ENCODE results near the gene GALNT16. TPM values are rescaled to one million over a fixed set of nuclear protein-coding genes. Genes with fewer than 3 reads are reported as not detected.
"Not testable (repeated sequence)": the region's sequence is repeated elsewhere in the genome, so short reads cannot be mapped to it uniquely, and the experiment has no call there.

GALNT16 gene
- total and polyA plus RNA-seq, 2 donors (not counting 3 experiments of a cell fraction or from before 2014, with no cell fraction given): 0.39 to 0.49 TPM

DNA sequence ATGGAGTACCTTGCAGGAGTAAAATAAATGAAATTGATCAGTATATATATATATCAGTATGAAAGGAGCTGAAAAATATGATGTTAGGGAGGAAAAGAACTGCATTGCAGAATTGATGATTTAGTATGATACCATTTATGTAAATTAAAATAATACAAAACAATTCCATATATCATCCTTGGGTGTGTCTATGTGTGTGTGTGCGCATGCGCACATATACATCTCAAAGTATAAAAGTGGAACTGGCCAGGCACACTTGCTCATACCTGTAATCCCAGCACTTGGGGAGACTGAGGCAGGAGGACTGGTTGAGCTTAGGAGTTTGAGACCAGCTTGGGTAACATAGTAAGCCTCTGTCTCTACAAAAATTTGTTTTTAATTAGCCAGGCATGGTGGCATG is 15.4 kb downstream of the GALNT16 start:
- no peak overlapping the region for H3K9ac ChIP-seq (replicated peaks; ENCODE audit: extremely low read depth, insufficient read depth, low read length)
- BruUV-seq (replicated peaks): no TSS peak
- DNase-seq (ENCODE audit: low read depth, low spot score): no peak
- no peaks in the 10 kb centered on the region for H3K9me3 ChIP-seq (replicated peaks; ENCODE audit: control insufficient read depth, insufficient read depth, low read length)
- POLR2A ChIA-PET: no interaction called here
- no peak overlapping the region for H3K4me3 ChIP-seq (replicated peaks in 1 of 3; ENCODE audit: insufficient read depth in 1 of 3, low read depth in 1 of 3, low read length in 3 of 3)
- H3K27ac ChIP-seq (ENCODE audit: insufficient read depth, low read depth, low read length): no peak overlapping the region
- no peak overlapping the region for H3K4me2 ChIP-seq (ENCODE audit: insufficient read depth, low read length)
- H3K4me1 ChIP-seq (ENCODE audit: control insufficient read depth, extremely low read depth, insufficient read depth, low read length): no peaks in the 10 kb centered on the region
- H3K36me3 ChIP-seq (ENCODE audit: control insufficient read depth in 2 of 2, extremely low read depth in 1 of 2, insufficient read depth in 2 of 2, low read length in 2 of 2): no peaks in the 10 kb centered on the region
- H3K79me2 ChIP-seq (ENCODE audit: control insufficient read depth, insufficient read depth, low read length): no peaks in the 10 kb centered on the region
- TF ChIP-seq POLR2A (IDR thresholded peaks at IDR 0.05; ENCODE audit: low read depth, low read length) (no peak), POLR2AphosphoS5 (IDR thresholded peaks at IDR 0.05; ENCODE audit: insufficient read depth, low read depth, low read length) (no peak), FOS (IDR thresholded peaks at IDR 0.05; ENCODE audit: borderline replicate concordance, insufficient read depth, low read length) (no peak), EZH2 (IDR thresholded peaks at IDR 0.05; ENCODE audit: borderline replicate concordance, low read depth, low read length, severe bottlenecking) (no peak)
- TF ChIP-seq, protein P1, sequence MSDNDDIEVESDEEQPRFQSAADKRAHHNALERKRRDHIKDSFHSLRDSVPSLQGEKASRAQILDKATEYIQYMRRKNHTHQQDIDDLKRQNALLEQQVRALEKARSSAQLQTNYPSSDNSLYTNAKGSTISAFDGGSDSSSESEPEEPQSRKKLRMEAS (IDR thresholded peaks at IDR 0.05; ENCODE audit: insufficient read depth, insufficient read length): no peak
- TF ChIP-seq, protein P2, sequence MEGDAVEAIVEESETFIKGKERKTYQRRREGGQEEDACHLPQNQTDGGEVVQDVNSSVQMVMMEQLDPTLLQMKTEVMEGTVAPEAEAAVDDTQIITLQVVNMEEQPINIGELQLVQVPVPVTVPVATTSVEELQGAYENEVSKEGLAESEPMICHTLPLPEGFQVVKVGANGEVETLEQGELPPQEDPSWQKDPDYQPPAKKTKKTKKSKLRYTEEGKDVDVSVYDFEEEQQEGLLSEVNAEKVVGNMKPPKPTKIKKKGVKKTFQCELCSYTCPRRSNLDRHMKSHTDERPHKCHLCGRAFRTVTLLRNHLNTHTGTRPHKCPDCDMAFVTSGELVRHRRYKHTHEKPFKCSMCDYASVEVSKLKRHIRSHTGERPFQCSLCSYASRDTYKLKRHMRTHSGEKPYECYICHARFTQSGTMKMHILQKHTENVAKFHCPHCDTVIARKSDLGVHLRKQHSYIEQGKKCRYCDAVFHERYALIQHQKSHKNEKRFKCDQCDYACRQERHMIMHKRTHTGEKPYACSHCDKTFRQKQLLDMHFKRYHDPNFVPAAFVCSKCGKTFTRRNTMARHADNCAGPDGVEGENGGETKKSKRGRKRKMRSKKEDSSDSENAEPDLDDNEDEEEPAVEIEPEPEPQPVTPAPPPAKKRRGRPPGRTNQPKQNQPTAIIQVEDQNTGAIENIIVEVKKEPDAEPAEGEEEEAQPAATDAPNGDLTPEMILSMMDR (IDR thresholded peaks at IDR 0.05; ENCODE audit: extremely low read depth in 1 of 2, insufficient read depth in 1 of 2, low read depth in 1 of 2, low read length in 2 of 2): no peak
- dilution Hi-C loops (cut with MboI; ENCODE audit: extremely low pct_ligation_motif_present, low sequenced_read_pairs): no loop called here
- no peaks in the 10 kb centered on the region for H4K20me1 ChIP-seq (replicated peaks; ENCODE audit: control insufficient read depth, extremely low read depth, insufficient read depth, low read length)
- CTCF ChIA-PET: interaction anchor here (0.7 kb wide), 1 partner anchor 15 kb away, joined by 3 read pairs; the partner anchor contains the start of gene GALNT16
- no peaks in the 10 kb centered on the region for H3K9me1 ChIP-seq (replicated peaks; ENCODE audit: control insufficient read depth, extremely low read depth, insufficient read depth, low read length)
- H3K27me3 ChIP-seq (ENCODE audit: control insufficient read depth in 2 of 2, insufficient read depth in 2 of 2, low read length in 2 of 2): peaks cover 15 to 26% of the 10 kb centered on the region in 2 experiments
- FAIRE-seq: no peak
- intact Hi-C loops (cut with micrococcal nuclease): no loop called here
- no peak overlapping the region for H2AFZ ChIP-seq (ENCODE audit: low read depth, low read length)

DNA sequence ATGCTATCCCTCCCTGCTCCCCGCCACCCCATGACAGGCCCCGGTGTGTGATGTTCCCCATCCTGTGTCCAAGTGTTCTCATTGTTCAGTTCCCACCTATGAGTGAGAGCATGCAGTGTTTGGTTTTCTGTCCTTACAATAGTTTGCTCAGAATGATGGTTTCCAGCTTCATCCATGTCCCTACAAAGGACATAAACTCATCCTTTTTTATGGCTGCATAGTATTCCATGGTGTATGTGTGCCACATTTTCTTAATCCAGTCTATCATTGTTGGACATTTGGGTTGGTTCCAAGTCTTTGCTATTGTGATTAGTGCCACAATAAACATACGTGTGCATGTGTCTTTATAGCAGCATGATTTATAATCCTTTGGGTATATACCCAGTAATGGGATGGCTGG is 17.4 kb downstream of the GALNT16 start:
- H3K36me3 ChIP-seq (ENCODE audit: control insufficient read depth in 2 of 2, extremely low read depth in 1 of 2, insufficient read depth in 2 of 2, low read length in 2 of 2); H3K9me3 ChIP-seq (replicated peaks; ENCODE audit: control insufficient read depth, insufficient read depth, low read length); H3K27ac ChIP-seq (ENCODE audit: insufficient read depth, low read depth, low read length); BruUV-seq (replicated peaks); H4K20me1 ChIP-seq (replicated peaks; ENCODE audit: control insufficient read depth, extremely low read depth, insufficient read depth, low read length); intact Hi-C loops (cut with micrococcal nuclease); H2AFZ ChIP-seq (ENCODE audit: low read depth, low read length); DNase-seq (ENCODE audit: low read depth, low spot score); H3K4me3 ChIP-seq (replicated peaks in 1 of 3; ENCODE audit: insufficient read depth in 1 of 3, low read depth in 1 of 3, low read length in 3 of 3); H3K79me2 ChIP-seq (ENCODE audit: control insufficient read depth, insufficient read depth, low read length); FAIRE-seq; H3K9me1 ChIP-seq (replicated peaks; ENCODE audit: control insufficient read depth, extremely low read depth, insufficient read depth, low read length); POLR2A ChIA-PET; H3K4me1 ChIP-seq (ENCODE audit: control insufficient read depth, extremely low read depth, insufficient read depth, low read length); dilution Hi-C loops (cut with MboI; ENCODE audit: extremely low pct_ligation_motif_present, low sequenced_read_pairs); H3K9ac ChIP-seq (replicated peaks; ENCODE audit: extremely low read depth, insufficient read depth, low read length); CTCF ChIA-PET; H3K4me2 ChIP-seq (ENCODE audit: insufficient read depth, low read length): not testable (repeated sequence)
- H3K27me3 ChIP-seq (ENCODE audit: control insufficient read depth in 2 of 2, insufficient read depth in 2 of 2, low read length in 2 of 2): peaks cover 16 to 26% of the 10 kb centered on the region in 2 experiments

Measured in endothelial cell of umbilical vein (primary cell).